Aorta (tissue), 5 donors: Measurements from ENCODE around the gene OR10J1. TPM values are rescaled to one million over a fixed set of nuclear protein-coding genes. Genes with fewer than 3 reads are reported as not detected.

Source experiments
- ATAC-seq: fragments of 200-7000 bp; cut with Tn5 transposase; one replicate; pipeline ENCODE4 v1.9.1; 2022; ENCODE audit warnings: moderate library complexity; ENCODE audit not compliant: low FRiP score
- DNase-seq, 2 donors: peaks; one replicate each; pipeline ENCODE4 v3.0.0-alpha.2; 2020
- H3K27ac ChIP-seq, 2 donors: one replicate each; pipeline ENCODE4 v1.5.1; 2013; ENCODE audit warnings: low read length in 2 of 2, mild to moderate bottlenecking in 2 of 2, moderate library complexity in 2 of 2, control low read depth in 1 of 2, inconsistent platforms in 1 of 2, low read depth in 1 of 2
- H3K27me3 ChIP-seq, 2 donors: one replicate each; pipeline ENCODE4 v1.6.1; 2013; ENCODE audit warnings: control low read depth in 1 of 2, low read length in 1 of 2, mild to moderate bottlenecking in 1 of 2, moderate library complexity in 1 of 2; ENCODE audit not compliant: insufficient read depth in 2 of 2, control insufficient read depth in 1 of 2
- H3K36me3 ChIP-seq, 2 donors: one replicate each; pipeline ENCODE4 v1.6.1; 2013; ENCODE audit warnings: control low read depth in 1 of 2, low read length in 1 of 2, mild to moderate bottlenecking in 1 of 2; ENCODE audit not compliant: insufficient read depth in 2 of 2, control insufficient read depth in 1 of 2
- H3K4me1 ChIP-seq, 2 donors: one replicate each; pipeline ENCODE4 v1.6.1; 2013; ENCODE audit warnings: low read length in 2 of 2, control low read depth in 1 of 2, mild to moderate bottlenecking in 1 of 2, moderate library complexity in 1 of 2; ENCODE audit not compliant: insufficient read depth in 2 of 2, control insufficient read depth in 1 of 2
- H3K4me3 ChIP-seq, 2 donors: one replicate each; pipeline ENCODE4 v1.5.1; 2013; ENCODE audit warnings: low read length in 2 of 2, control low read depth in 1 of 2, mild to moderate bottlenecking in 1 of 2
- H3K9me3 ChIP-seq: one replicate; pipeline ENCODE4 v1.6.1; 2013; ENCODE audit warnings: mild to moderate bottlenecking, low read length; ENCODE audit not compliant: control insufficient read depth
- WGBS, 2 donors: extraction: QIAGEN DNeasy Blood & Tissue Kit; methylation state at CpG; one replicate each; pipeline ENCODE4 v1.1.7; 2013; 5-methylcytosine and 5-hydroxymethylcytosine counted together
- intact Hi-C, 2 donors: fragments of 100-400 bp; cut with DNase I; formaldehyde crosslinking; loops; one replicate each; pipeline versions ENCODE4 v1.14.2 to v1.15.0; 2022
- polyA plus RNA-seq, 2 donors: library from polyadenylated mRNA; stranded (reverse); fragments of 200-250 nt; gene quantifications; one replicate each; pipeline ENCODE4 v1.2.3, GENCODE V29; 2013
- total RNA-seq, 2 donors: library from RNA; stranded (reverse); fragmentation: NEBNext Ultra II Directional; extraction: Animal tissue kit (Norgen Biotek cat#: 25700); gene quantifications; one replicate each; pipeline ENCODE4 v1.2.1, GENCODE V29; 2021
- donor health status: healthy with polysubstance abuse.
- donor health status: Bipolar disorder and iron deficiency.
- donor health status: DM: no; HTN: no; CAD: no.
- donor health status: DM: no; HTN: no; CAD: no.
- donor health status: DM: yes; HTN: yes; CAD: no.

Gene OR10J1
- total and polyA plus RNA-seq, 4 donors, result not detected

DNA sequence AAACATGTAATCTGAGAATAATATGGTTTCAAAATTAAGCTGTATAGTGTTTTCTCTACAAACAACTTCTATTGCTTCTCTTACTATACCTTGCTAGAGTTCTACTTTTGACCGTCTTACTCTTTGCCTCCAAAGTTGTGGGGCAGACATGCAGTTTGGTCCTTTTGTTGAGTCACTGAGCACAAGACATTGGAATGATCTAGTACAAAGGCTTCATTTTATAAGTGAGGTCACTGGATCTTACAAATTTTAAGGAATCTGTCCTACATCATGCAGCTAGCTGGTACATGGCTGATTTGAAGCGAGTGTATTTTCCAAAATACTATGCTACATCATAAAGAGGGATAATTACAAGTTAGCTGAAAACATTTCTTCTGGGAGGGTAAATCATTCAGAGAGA lies 28.8 kb downstream of the OR10J1 start:
- Histone ChIP-seq H3K27me3 (no peaks in the 10 kb centered on the region), H3K4me1 (no peaks in the 10 kb centered on the region), H3K27ac (no peak overlapping the region), H3K9me3 (no peaks in the 10 kb centered on the region), H3K4me3 (no peak overlapping the region), H3K36me3 (no peaks in the 10 kb centered on the region)
- no peak for DNase-seq
- ATAC-seq, result no peak
- 82 to 83% methylated on average over 2 of the region's 2 CpGs for WGBS, 2 donors
- intact Hi-C loops, result no loop called here

- Histone ChIP-seq H3K27me3 (no peaks in the 10 kb centered on the region), H3K4me3 (no peak overlapping the region), H3K4me1 (no peaks in the 10 kb centered on the region), H3K36me3 (no peaks in the 10 kb centered on the region), H3K27ac (no peak overlapping the region), H3K9me3 (no peaks in the 10 kb centered on the region)
- no peak for ATAC-seq
- DNase-seq, result no peak
- WGBS, 2 donors, result 22 to 31% methylated on average over 4 of the region's 4 CpGs
- intact Hi-C loops, result no loop called here
These were observed 30.5 kb downstream of the OR10J1 start for GRCh38 chr1:159469921-159470533.

GRCh38 chr1:159473335-159473734 lies 33.8 kb downstream of the OR10J1 start:
- no peaks in the 10 kb centered on the region for H3K36me3 ChIP-seq
- intact Hi-C loops, result no loop called here
- H3K4me1 ChIP-seq, result no peaks in the 10 kb centered on the region
- WGBS, 2 donors, result 78 to 79% methylated on average over 1 of the region's 1 CpG
- H3K27me3 ChIP-seq, result no peaks in the 10 kb centered on the region
- H3K9me3 ChIP-seq, result no peaks in the 10 kb centered on the region
- DNase-seq (no peak), ATAC-seq (no peak)
- H3K27ac ChIP-seq, result no peak overlapping the region
- no peak overlapping the region for H3K4me3 ChIP-seq

DNA sequence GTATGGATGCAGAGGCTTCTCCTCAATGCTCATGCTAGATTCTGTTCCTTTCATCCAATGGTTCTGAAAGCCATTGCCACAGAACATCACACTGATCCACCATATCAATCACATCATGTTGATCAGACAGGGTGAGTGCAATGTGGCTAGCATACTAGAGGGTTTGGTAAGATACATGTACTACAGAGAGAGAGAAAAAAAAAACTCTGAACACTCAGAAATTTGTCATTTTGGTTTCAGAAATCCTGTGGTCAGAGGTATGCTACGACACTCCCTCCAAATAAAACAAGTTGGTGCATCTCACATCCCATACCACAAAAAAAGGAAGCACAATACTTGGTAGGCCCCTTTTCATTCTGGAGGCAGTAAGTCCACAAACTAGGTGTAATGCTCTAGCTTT lies 35.4 kb downstream of the OR10J1 start:
- intact Hi-C loops, result no loop called here
- no peak for ATAC-seq
- H3K36me3 ChIP-seq, result no peaks in the 10 kb centered on the region

DNA sequence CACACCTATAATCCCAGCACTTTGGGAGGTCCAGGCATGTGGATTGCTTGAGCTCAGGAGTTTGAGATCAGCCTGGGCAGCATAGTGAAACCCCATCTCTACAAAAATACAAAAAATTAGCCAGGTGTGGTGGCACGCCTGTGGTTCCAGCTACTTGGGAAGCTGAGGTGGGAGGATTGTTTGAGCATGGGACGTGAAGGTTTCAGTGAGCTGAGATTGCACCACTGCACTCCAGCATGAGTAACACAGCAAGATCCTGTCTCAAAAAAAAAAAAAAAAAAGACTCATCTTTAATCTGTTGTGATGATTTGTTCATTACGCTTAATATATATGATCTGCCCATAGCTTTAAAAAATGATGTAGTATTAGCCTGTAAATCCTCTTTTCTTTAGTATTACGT lies 44.0 kb downstream of the OR10J1 start:
- ATAC-seq (no peak), DNase-seq (no peak)
- Histone ChIP-seq H3K36me3 (no peaks in the 10 kb centered on the region), H3K27ac (no peak overlapping the region), H3K4me1 (no peaks in the 10 kb centered on the region), H3K4me3 (no peak overlapping the region), H3K27me3 (no peaks in the 10 kb centered on the region), H3K9me3 (peaks cover 1% of the 10 kb centered on the region)
- intact Hi-C loops, result no loop called here
- WGBS, 2 donors, result 77 to 85% methylated on average over 4 of the region's 4 CpGs

More for the DNA sequence above, 35.4 kb downstream of the OR10J1 start:
- Histone ChIP-seq H3K27ac (no peak overlapping the region), H3K4me3 (no peak overlapping the region), H3K4me1 (no peaks in the 10 kb centered on the region), H3K27me3 (no peaks in the 10 kb centered on the region), H3K9me3 (peaks cover 1% of the 10 kb centered on the region)
- DNase-seq, result no peak
- WGBS, 2 donors, result 59 to 69% methylated on average over 1 of the region's 1 CpG

Other genes starting within 250 kb of the OR10J1 start
- gene ACKR1, start 234.8 kb upstream of the OR10J1 start, total RNA-seq, result 100 to 1,000 TPM; 153 to 226 TPM
- gene ACKR1, start 234.8 kb upstream of the OR10J1 start, polyA plus RNA-seq, result 1 to 10 TPM; 1.4 TPM
- 1 to 10 TPM; 1.5 to 3.9 TPM for gene FCER1A, start 137.4 kb upstream of the OR10J1 start, total RNA-seq
- gene FCER1A, start 137.4 kb upstream of the OR10J1 start, polyA plus RNA-seq, result 1 to 10 TPM in 1 of 2 donors, under 1 TPM in 1; 0.88 to 1.3 TPM
- gene OR10J4, start 7.5 kb upstream of the OR10J1 start, total RNA-seq, result not detected
- not detected for gene OR10J4, start 7.5 kb upstream of the OR10J1 start, polyA plus RNA-seq
- not detected for gene OR10J5, start 96.3 kb downstream of the OR10J1 start, total RNA-seq
- not detected for gene OR10J5, start 96.3 kb downstream of the OR10J1 start, polyA plus RNA-seq
- gene APCS, start 148.1 kb downstream of the OR10J1 start, total RNA-seq, result not detected
- not detected for gene APCS, start 148.1 kb downstream of the OR10J1 start, polyA plus RNA-seq